ENCODE data around the gene P3H2. TPM values are rescaled to one million over a fixed set of nuclear protein-coding genes. Genes with fewer than 3 reads are reported as not detected.
"Not testable (repeated sequence)": the region's sequence is repeated elsewhere in the genome, so short reads cannot be mapped to it uniquely, and the experiment has no call there.

P3H2 gene
- polyA plus RNA-seq, 1 donor = 9.3 TPM

GRCh38 chr3:190155752-190156151 lies 35.1 kb upstream of the P3H2 start:
- DNase-seq = no peak

GRCh38 chr3:190150681-190151080 lies 30.0 kb upstream of the P3H2 start:
- no peak for DNase-seq
- no peaks in the 10 kb centered on the region for H3K27me3 ChIP-seq (ENCODE audit: control insufficient read depth, insufficient read depth, low read length)
- no peak overlapping the region for H3K4me3 ChIP-seq (ENCODE audit: low read length)
- 73% methylated on average over 2 of the region's 3 CpGs for WGBS (ENCODE audit: insufficient coverage, low lambda C conversion rate)
- H3K9me3 ChIP-seq (ENCODE audit: control insufficient read depth, low read depth, low read length) = no peaks in the 10 kb centered on the region
- H3K27ac ChIP-seq (ENCODE audit: low read length) = no peak overlapping the region
- no peaks in the 10 kb centered on the region for H3K4me1 ChIP-seq (ENCODE audit: control insufficient read depth, insufficient read depth, low read length)
- H3K36me3 ChIP-seq (ENCODE audit: control insufficient read depth, insufficient read depth, low read length) = no peaks in the 10 kb centered on the region

More at GRCh38 chr3:190155752-190156151, 35.1 kb upstream of the P3H2 start:
- no peak overlapping the region for H3K27ac ChIP-seq (ENCODE audit: low read length)
- no peak overlapping the region for H3K4me3 ChIP-seq (ENCODE audit: low read length)
- WGBS (ENCODE audit: insufficient coverage, low lambda C conversion rate) = no CpG with 5 or more reads among the region's 4 CpGs
- no peaks in the 10 kb centered on the region for H3K27me3 ChIP-seq (ENCODE audit: control insufficient read depth, insufficient read depth, low read length)
- no peaks in the 10 kb centered on the region for H3K36me3 ChIP-seq (ENCODE audit: control insufficient read depth, insufficient read depth, low read length)
- no peaks in the 10 kb centered on the region for H3K9me3 ChIP-seq (ENCODE audit: control insufficient read depth, low read depth, low read length)
- no peaks in the 10 kb centered on the region for H3K4me1 ChIP-seq (ENCODE audit: control insufficient read depth, insufficient read depth, low read length)

- WGBS (ENCODE audit: insufficient coverage, low lambda C conversion rate) = no CpG with 5 or more reads among the region's 6 CpGs
- H3K27ac ChIP-seq (ENCODE audit: low read length); H3K36me3 ChIP-seq (ENCODE audit: control insufficient read depth, insufficient read depth, low read length); H3K9me3 ChIP-seq (ENCODE audit: control insufficient read depth, low read depth, low read length); H3K27me3 ChIP-seq (ENCODE audit: control insufficient read depth, insufficient read depth, low read length); DNase-seq; H3K4me1 ChIP-seq (ENCODE audit: control insufficient read depth, insufficient read depth, low read length); H3K4me3 ChIP-seq (ENCODE audit: low read length): not testable (repeated sequence)
These were observed 29.3 kb upstream of the P3H2 start for GRCh38 chr3:190149830-190150619.

- H3K9me3 ChIP-seq (ENCODE audit: control insufficient read depth, low read depth, low read length); DNase-seq; H3K36me3 ChIP-seq (ENCODE audit: control insufficient read depth, insufficient read depth, low read length); H3K4me1 ChIP-seq (ENCODE audit: control insufficient read depth, insufficient read depth, low read length); H3K27me3 ChIP-seq (ENCODE audit: control insufficient read depth, insufficient read depth, low read length); H3K4me3 ChIP-seq (ENCODE audit: low read length); H3K27ac ChIP-seq (ENCODE audit: low read length): not testable (repeated sequence)
- WGBS (ENCODE audit: insufficient coverage, low lambda C conversion rate) = 100% methylated on average over 2 of the region's 7 CpGs
These were observed 24.1 kb upstream of the P3H2 start for GRCh38 chr3:190144793-190145192.

- no peaks in the 10 kb centered on the region for H3K4me1 ChIP-seq (ENCODE audit: control insufficient read depth, insufficient read depth, low read length)
- H3K27me3 ChIP-seq (ENCODE audit: control insufficient read depth, insufficient read depth, low read length) = no peaks in the 10 kb centered on the region
- WGBS (ENCODE audit: insufficient coverage, low lambda C conversion rate) = 100% methylated on average over 2 of the region's 3 CpGs
- H3K9me3 ChIP-seq (ENCODE audit: control insufficient read depth, low read depth, low read length) = no peaks in the 10 kb centered on the region
- no peak overlapping the region for H3K4me3 ChIP-seq (ENCODE audit: low read length)
- no peak overlapping the region for H3K27ac ChIP-seq (ENCODE audit: low read length)
- no peaks in the 10 kb centered on the region for H3K36me3 ChIP-seq (ENCODE audit: control insufficient read depth, insufficient read depth, low read length)
- DNase-seq = no peak
These were observed 21.3 kb upstream of the P3H2 start for GRCh38 chr3:190142041-190142440.

- 83% methylated on average over 3 of the region's 5 CpGs for WGBS (ENCODE audit: insufficient coverage, low lambda C conversion rate)
- DNase-seq = no peak
- Histone ChIP-seq H3K9me3 (ENCODE audit: control insufficient read depth, low read depth, low read length) (no peaks in the 10 kb centered on the region), H3K4me3 (ENCODE audit: low read length) (no peak overlapping the region), H3K27me3 (ENCODE audit: control insufficient read depth, insufficient read depth, low read length) (no peaks in the 10 kb centered on the region), H3K4me1 (ENCODE audit: control insufficient read depth, insufficient read depth, low read length) (no peaks in the 10 kb centered on the region), H3K27ac (ENCODE audit: low read length) (no peak overlapping the region), H3K36me3 (ENCODE audit: control insufficient read depth, insufficient read depth, low read length) (no peaks in the 10 kb centered on the region)
These were observed 18.7 kb upstream of the P3H2 start for GRCh38 chr3:190139365-190139764.

GRCh38 chr3:190132371-190132770 lies 11.7 kb upstream of the P3H2 start:
- DNase-seq = no peak
- Histone ChIP-seq H3K27me3 (ENCODE audit: control insufficient read depth, insufficient read depth, low read length) (peaks cover 2% of the 10 kb centered on the region), H3K36me3 (ENCODE audit: control insufficient read depth, insufficient read depth, low read length) (no peaks in the 10 kb centered on the region), H3K4me1 (ENCODE audit: control insufficient read depth, insufficient read depth, low read length) (no peaks in the 10 kb centered on the region), H3K4me3 (ENCODE audit: low read length) (no peak overlapping the region), H3K9me3 (ENCODE audit: control insufficient read depth, low read depth, low read length) (no peaks in the 10 kb centered on the region), H3K27ac (ENCODE audit: low read length) (no peak overlapping the region)

- WGBS (ENCODE audit: insufficient coverage, low lambda C conversion rate) = 71% methylated on average over 2 of the region's 4 CpGs
- Histone ChIP-seq H3K4me1 (ENCODE audit: control insufficient read depth, insufficient read depth, low read length) (no peaks in the 10 kb centered on the region), H3K36me3 (ENCODE audit: control insufficient read depth, insufficient read depth, low read length) (no peaks in the 10 kb centered on the region), H3K27me3 (ENCODE audit: control insufficient read depth, insufficient read depth, low read length) (peaks cover 2% of the 10 kb centered on the region), H3K4me3 (ENCODE audit: low read length) (no peak overlapping the region), H3K27ac (ENCODE audit: low read length) (no peak overlapping the region), H3K9me3 (ENCODE audit: control insufficient read depth, low read depth, low read length) (no peaks in the 10 kb centered on the region)
- no peak for DNase-seq
These were observed 10.6 kb upstream of the P3H2 start for GRCh38 chr3:190131329-190131728.

- DNase-seq = no peak
- 17% methylated on average over 1 of the region's 6 CpGs for WGBS (ENCODE audit: insufficient coverage, low lambda C conversion rate)
These were observed 10.0 kb upstream of the P3H2 start for GRCh38 chr3:190130696-190131095.

GRCh38 chr3:190130037-190130436 lies 9.3 kb upstream of the P3H2 start:
- Histone ChIP-seq H3K4me1 (ENCODE audit: control insufficient read depth, insufficient read depth, low read length) (no peaks in the 10 kb centered on the region), H3K27me3 (ENCODE audit: control insufficient read depth, insufficient read depth, low read length) (peaks cover 2% of the 10 kb centered on the region), H3K4me3 (ENCODE audit: low read length) (no peak overlapping the region), H3K27ac (ENCODE audit: low read length) (no peak overlapping the region), H3K9me3 (ENCODE audit: control insufficient read depth, low read depth, low read length) (no peaks in the 10 kb centered on the region), H3K36me3 (ENCODE audit: control insufficient read depth, insufficient read depth, low read length) (no peaks in the 10 kb centered on the region)
- no peak for DNase-seq
- WGBS (ENCODE audit: insufficient coverage, low lambda C conversion rate) = no CpG with 5 or more reads among the region's 2 CpGs

More at GRCh38 chr3:190130696-190131095, 10.0 kb upstream of the P3H2 start:
- H3K4me1 ChIP-seq (ENCODE audit: control insufficient read depth, insufficient read depth, low read length) = no peaks in the 10 kb centered on the region
- H3K9me3 ChIP-seq (ENCODE audit: control insufficient read depth, low read depth, low read length) = no peaks in the 10 kb centered on the region
- peaks cover 2% of the 10 kb centered on the region for H3K27me3 ChIP-seq (ENCODE audit: control insufficient read depth, insufficient read depth, low read length)
- H3K4me3 ChIP-seq (ENCODE audit: low read length) = no peak overlapping the region
- no peaks in the 10 kb centered on the region for H3K36me3 ChIP-seq (ENCODE audit: control insufficient read depth, insufficient read depth, low read length)
- no peak overlapping the region for H3K27ac ChIP-seq (ENCODE audit: low read length)

- H3K27me3 ChIP-seq (ENCODE audit: control insufficient read depth, insufficient read depth, low read length) = peaks cover 2% of the 10 kb centered on the region
- no peaks in the 10 kb centered on the region for H3K9me3 ChIP-seq (ENCODE audit: control insufficient read depth, low read depth, low read length)
- WGBS (ENCODE audit: insufficient coverage, low lambda C conversion rate) = no CpG with 5 or more reads among the region's 6 CpGs
- no peaks in the 10 kb centered on the region for H3K4me1 ChIP-seq (ENCODE audit: control insufficient read depth, insufficient read depth, low read length)
- H3K36me3 ChIP-seq (ENCODE audit: control insufficient read depth, insufficient read depth, low read length) = no peaks in the 10 kb centered on the region
- no peak for DNase-seq
- H3K4me3 ChIP-seq (ENCODE audit: low read length) = no peak overlapping the region
- H3K27ac ChIP-seq (ENCODE audit: low read length) = no peak overlapping the region
These were observed 7.1 kb upstream of the P3H2 start for GRCh38 chr3:190127797-190128196.

Measured in large intestine (tissue), 3 donors.